HCT116 (cell line): ENCODE results near the gene DHRS9.

Experiments
- CTCF ChIP-seq, 3 experiments: fragments of 200-600 bp in 1 of 3; sonication (generic) in 1 of 3; IDR thresholded peaks in 2 of 3; conservative IDR thresholded peaks in 1 of 3; 2 replicates each; pipeline ENCODE4 v1.5.1; 2012 to 2017; ENCODE audit warnings: low read depth in 2 of 3, low read length in 2 of 3, antibody characterized with exemption in 1 of 3, borderline replicate concordance in 1 of 3, control low read depth in 1 of 3, mild to moderate bottlenecking in 1 of 3, mixed read lengths in 1 of 3, mixed run types in 1 of 3, moderate library complexity in 1 of 3; ENCODE audit not compliant: insufficient read depth in 1 of 3
- ELF1 ChIP-seq: IDR thresholded peaks from 2 replicates; pipeline ENCODE4 v1.6.1; 2012; ENCODE audit warnings: low read depth, borderline replicate concordance
- EZH2phosphoT487 ChIP-seq: fragments of 200-600 bp; IDR thresholded peaks from 2 replicates; pipeline ENCODE4 v1.6.1; 2018; ENCODE audit warnings: antibody characterized with exemption, borderline replicate concordance
- FOSL1 ChIP-seq: IDR thresholded peaks from 2 replicates; pipeline ENCODE4 v1.6.1; 2012; ENCODE audit warnings: low read depth
- JUND ChIP-seq: IDR thresholded peaks from 2 replicates; pipeline ENCODE4 v1.6.1; 2012
- MAX ChIP-seq: IDR thresholded peaks from 2 replicates; pipeline ENCODE4 v1.6.1; 2012
- POLR2A ChIP-seq: IDR thresholded peaks from 2 replicates; pipeline ENCODE4 v1.7.0; 2011; ENCODE audit warnings: borderline replicate concordance; ENCODE audit not compliant: insufficient read depth, insufficient read length; ENCODE audit errors: extremely low read depth
- RAD21 ChIP-seq: IDR thresholded peaks from 2 replicates; pipeline ENCODE4 v1.6.1; 2012; ENCODE audit warnings: low read depth, mild to moderate bottlenecking
- SP1 ChIP-seq: IDR thresholded peaks from 2 replicates; pipeline ENCODE4 v1.6.1; 2012; ENCODE audit warnings: low read depth

- no peak for TF ChIP-seq EZH2phosphoT487
- TF ChIP-seq CTCF (IDR thresholded peaks at IDR 0.05 in 2 of 3, conservative IDR thresholded peaks at IDR 0.05 in 1 of 3; ENCODE audit: borderline replicate concordance in 1 of 3, insufficient read depth in 1 of 3, low read depth in 2 of 3, low read length in 2 of 3) = no peak
- no peak for TF ChIP-seq JUND
- no peak for TF ChIP-seq RAD21
- no peak for TF ChIP-seq SP1
- no peak for TF ChIP-seq POLR2A
- no peak for TF ChIP-seq MAX
- no peak for TF ChIP-seq ELF1
- TF ChIP-seq FOSL1 = no peak
Measured at GRCh38 chr2:169023161-169023560, 46.2 kb upstream of the DHRS9 start.
